ELR (cell line): Measurements from ENCODE around the gene EVL.
A peak's percentile ranks its signal among the peaks of the same experiment; 100 is the strongest.
"Not testable (repeated sequence)": the region's sequence is repeated elsewhere in the genome, so short reads cannot be mapped to it uniquely, and the experiment has no call there.

ENCODE experiments used
- DNase-seq: peaks from one replicate; pipeline ENCODE4 v3.0.0-alpha.2; 2015; ENCODE audit warnings: low read depth

The EVL gene

DNA sequence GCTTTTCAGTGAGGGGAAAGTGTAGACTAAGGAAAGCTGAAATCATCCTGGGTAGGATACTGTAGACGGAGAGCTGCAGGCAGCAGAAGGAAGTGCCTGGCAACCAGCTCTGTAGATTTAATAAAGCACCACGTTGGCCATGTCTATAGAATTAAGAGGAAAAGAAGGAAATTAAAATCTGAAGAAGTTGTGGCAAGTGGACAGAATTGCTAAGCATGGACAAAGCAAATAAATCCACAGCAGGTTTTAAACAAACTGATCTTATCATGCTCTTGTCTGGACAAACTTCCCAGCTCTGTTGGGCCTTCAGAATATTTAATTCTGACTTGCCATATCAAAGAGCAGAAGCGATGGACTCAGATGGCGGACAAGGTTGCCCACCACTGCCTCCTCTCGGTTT is 27.2 kb upstream of the EVL start:
- DNase-seq, result no peak

DNA sequence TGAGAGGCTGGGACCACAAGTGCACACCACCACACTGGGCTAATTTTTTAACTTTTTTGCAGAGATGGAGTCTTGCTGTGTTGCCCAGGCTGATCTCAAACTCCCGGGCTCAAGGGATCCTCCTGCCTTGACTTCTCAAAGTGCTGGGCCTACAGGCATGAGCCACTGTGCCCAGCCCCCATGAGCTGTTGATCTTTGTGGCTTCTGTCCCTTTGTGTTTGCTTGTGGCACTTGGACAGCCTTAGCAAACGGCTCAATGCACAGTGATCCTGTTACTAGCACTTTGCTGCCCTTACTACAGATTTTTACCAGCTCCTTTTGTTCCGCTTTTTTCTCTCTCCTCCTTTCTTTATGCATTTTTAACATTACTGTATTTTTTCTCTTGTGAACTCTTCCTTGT is 25.3 kb upstream of the EVL start:
- no peak for DNase-seq

DNA sequence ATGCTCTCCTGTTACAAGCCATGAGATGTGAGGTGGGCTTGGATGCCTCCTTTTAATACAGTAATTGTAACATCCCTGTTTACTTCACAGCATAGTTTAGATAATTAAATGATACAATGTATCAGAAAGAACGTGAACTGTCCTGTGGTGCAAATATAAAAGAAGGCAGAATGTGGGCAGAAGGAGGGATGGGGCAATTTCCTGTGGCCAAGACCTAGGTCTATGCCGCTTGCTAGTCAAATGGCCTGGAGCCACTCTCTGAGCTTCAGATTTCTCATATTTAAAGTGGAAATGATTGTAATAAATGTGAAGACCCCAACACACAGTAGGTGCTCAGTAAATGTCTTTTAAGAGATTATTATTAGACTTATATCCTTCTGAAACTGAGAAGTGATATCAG is 24.0 kb upstream of the EVL start:
- no peak for DNase-seq

DNA sequence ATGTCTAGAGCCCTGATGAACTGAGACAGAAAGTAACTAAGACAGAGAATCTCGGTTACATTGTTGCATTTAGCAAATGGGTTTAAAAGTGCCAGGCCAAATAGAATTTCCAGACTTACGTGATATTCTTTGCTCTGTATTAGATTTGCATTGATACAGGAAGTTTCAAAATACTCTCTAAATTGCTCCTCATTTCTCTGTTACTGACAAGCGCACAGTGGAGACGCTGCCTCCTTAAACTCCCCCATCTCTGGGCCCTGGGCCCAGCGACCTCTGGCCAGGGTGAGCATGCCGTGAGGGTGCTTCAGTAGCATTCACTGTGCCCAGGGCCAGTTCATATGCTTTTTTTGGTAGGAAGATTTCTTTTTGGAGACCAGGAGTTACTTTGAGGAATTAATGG is 22.9 kb upstream of the EVL start:
- no peak for DNase-seq

DNA sequence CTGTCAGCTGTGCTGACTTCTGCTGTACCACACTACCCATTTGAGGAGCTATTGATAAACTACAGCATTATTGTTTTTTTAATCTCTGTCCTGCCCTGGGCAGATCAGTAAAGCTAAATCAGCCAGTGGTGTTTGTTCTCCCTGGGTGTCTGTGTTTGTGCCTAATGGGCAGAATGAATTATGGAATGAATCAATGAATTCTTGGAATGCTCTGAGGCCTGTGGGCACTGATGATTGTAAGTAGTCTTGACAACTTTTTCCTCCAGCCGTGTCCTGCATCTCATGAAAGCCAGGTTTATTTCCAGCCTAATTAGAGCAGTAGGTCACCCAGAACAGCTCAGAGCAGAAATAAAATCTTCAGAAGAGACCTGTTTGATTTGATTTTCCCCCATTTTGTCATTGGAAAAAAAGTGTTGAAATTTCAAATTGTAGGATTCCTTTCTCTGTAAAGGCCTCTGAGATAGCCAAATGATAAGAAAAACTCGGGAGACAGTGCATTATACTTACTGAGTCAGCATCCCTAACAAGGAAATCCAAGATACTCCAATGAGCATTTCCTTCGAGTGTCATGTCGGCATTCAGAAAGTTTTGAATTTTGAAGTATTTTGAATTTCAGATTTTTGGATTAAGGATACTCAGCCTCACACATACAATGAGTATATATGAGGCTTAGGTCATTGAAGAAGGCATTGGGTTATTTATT is 19.4 kb upstream of the EVL start:
- no peak for DNase-seq

DNA sequence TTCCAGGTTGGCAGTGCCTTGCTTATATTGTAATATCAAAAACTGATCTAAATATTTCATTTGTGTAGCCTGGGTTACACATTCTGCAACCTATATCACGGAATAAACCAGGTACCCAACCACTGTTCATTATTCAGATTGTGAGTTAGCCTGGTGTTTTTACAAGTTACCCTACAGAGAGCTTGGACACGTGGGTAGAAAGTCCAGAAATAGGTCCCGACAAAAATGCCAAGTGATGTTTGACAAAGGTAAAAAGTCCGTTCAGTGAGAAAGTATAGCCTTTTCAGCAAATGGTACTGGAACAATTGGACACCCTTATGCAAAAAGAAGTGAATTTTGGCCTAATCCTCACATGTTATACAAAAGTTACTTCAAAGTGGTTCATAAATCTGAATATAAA is 17.6 kb upstream of the EVL start:
- DNase-seq, result no peak

DNA sequence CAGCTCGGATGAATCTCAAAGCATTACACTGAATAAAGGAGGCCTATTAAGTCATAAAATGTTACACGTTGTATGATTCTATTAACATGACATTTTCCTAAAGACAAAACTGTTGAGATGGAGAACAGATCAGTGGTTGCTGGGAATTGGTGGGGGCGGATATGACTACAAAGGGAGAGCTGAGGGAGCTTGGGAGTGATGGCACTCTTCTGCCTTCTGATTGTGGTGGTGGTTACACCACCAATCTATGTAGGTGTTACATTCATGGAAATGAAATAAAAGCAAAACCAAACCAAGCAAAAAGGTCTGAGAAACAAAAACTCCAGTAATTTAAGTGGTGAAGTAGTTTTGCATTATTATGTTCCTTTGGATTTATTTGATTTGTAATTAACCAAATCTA is 16.4 kb upstream of the EVL start:
- no peak for DNase-seq

DNA sequence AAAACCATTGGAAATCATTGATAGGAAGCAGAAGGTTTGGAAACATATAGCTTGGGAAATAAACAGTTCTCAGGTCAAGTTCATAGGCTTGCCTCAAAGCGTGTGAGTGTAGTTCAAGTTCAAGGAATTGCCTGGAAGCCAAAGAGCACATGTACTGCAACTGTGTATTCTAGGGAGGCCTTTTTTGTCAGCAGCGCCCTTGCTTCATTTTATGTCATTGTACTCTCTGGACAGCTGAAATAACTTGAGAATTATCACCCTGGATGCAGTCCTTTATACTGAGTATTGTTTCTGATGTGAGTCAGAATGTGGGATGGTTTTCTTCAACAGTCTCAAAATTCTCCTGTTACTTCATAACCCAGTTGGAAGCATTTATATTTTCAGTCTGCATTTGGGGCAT is 16.0 kb upstream of the EVL start:
- peak; percentile 21 for DNase-seq

DNA sequence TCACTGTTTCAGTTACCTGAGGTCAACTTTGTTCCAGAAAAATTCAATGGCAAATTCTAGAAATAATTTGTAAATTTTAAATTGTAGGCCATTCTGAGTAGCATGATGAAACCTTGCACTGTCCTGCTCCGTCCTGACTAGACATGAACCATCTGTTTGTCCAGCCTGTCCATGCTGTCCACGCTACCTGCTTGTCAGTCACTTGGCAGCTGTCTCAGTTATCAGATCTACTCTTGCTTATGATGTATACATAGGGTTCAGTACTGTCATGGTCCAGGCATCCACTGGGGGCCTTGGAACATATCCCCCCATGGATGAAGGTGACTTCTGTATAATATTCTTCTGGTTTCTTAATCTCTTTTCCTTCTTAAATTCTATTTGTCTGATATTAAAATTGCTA is 14.1 kb upstream of the EVL start:
- no peak for DNase-seq

DNA sequence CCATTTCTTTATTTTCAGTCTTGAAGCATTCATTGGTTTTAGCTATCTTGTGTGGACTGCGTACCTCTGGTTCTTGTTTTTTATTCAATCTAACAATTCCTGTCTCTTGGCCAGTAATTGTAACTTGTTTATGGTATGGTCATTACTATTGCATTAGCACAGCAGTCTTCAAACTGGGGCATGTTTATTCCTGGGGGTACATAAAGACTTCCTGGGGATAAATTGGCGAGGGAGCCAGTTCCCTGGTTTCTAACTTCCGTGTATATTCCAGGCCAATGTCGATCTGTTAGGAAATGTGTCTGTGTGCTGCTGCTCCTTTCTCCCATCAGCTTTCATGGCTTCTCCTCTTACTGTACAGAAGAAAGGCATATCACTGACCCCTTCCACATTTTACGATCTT is 13.7 kb upstream of the EVL start:
- no peak for DNase-seq

DNA sequence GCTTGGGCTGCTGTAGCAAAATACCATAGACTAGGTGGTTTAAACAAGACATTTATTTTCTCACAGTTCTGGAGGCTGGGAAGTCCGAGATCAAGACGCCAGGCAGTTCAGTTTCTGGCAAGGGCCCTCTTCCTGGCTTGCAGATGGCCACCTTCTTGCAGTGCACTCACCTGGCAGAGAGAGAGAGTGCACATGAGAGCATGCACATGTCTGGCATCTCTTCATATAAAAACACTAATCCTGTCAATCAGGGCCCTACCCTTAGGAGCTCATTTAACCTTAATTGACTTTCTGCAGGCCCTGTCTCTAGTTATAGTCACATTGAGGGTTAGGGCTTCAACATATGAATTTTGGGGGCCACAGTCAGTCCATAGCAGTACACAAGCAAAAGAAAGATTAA is 12.4 kb upstream of the EVL start:
- DNase-seq, result no peak

DNA sequence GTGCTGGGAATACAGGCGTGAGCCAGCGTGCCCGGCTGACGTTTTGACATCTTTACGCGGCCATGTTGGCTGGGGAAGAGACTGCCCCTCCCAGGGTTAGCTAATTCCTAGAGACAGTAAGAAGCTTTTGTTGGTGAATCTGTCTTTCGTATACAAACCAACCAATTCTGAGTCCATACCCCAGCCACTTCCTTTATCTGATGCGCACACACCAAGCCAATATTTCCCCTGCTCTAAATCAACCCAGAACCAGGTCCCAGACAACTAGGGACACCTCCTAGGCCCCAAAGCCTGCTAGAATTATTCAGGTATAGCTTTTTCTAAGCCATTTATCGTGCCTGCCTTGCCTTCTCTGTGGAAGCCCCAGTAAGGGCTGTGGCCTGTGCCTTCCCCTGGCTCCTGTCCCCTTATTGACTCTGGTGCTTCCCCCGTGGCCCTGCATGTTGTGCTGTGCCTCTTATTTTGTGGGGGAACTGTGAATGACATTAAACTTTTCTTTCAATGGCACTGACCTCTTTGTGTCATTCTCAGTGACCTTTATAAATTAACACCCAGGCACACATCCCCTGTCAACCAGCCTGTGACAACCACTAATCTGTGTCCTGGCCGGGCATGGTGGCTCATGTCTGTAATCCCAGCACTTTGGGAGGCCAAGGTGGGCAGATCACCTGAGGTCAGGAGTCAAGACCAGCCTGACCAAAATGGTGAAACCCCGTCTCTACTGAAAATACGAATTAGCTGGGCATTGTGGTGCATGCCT is 10.7 kb upstream of the EVL start:
- DNase-seq, result no peak

DNA sequence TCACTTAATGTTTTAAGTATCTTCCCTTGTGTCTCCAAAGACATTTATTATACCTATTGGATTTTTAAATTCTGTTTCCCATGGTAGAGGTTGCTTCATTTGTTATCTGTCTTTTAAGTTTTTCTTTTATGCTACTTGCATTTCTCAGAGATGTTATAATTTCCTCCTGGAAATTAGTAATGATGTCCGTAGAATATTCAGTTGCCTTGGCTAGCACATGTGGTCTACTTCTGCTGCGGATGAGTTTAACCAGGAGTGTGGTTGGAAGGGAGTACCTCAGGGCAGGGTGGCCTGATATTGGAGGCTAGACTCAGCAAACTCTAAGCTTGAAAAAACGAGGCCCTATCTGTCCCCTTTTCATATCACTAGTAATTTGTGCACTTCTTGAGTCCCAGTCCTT is 8.8 kb upstream of the EVL start:
- DNase-seq, result no peak

DNA sequence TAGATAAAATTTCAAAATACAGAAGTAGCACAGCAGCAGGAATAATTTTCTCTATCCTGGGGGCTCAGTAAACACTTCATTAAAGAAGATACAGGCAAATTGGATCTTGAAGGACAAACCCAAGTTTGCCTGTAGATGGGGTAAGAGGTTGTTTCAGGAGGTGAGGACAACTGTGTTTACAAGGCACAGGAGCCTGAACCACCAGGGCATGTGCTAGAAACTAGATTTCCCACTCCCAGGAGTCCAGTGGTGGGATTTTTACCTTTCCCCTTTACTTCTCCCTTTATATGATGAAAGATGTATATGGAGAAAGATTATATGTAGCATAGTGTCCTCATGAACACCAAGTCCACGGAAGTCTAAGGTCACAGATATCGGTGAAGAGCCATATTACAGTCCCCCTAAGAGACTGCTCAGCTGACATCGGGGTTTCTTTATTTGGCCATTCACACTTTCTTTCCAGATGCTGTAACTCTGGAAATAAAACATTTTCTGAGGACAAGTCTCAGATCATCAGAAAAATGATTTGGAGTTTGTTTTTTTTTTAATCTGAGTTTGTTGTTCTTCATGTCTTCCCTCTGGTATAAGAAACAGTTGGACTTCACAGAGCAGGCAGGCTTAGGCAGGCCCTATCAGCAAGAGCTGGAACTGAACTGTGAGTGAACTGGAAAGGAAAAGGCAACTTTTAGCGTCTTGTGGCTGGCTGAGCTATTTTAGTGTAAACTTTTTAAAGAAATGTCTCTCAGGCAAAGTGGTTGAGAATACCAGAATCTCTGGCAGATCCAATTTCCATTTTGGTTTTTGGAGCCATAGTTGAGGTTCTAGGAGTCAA is 8.0 kb upstream of the EVL start:
- DNase-seq, result peak; percentile 43

DNA sequence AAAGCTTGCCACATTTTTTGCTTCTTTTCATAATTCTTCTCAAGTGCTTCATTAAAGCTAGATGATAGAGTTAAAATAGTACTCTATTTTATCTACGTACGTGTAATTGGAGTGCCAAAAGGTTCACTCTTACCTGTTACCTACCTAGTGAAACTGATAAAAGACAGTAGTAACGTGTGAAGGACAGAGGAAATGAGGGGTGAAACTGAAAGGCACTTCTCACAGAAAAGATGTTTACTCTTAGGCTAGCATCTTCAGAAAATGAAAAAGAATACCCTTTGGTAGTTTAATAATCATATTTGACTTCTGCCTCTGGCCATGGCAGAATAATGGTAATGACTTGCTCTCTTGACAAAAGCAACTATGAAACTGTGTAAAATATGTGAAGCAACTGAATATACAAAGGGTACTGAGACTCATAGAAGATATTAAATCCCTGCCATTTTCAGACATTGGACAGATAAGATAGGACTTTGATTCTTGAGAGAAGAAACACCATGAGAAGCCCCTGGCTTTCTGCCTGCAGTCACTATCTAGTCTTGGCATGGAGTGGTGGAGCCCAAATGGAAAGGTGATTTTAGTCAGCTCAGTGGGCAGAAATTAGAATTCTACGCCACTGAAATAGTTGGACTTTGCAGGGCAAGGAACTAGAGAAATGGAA is 6.3 kb upstream of the EVL start:
- no peak for DNase-seq

DNA sequence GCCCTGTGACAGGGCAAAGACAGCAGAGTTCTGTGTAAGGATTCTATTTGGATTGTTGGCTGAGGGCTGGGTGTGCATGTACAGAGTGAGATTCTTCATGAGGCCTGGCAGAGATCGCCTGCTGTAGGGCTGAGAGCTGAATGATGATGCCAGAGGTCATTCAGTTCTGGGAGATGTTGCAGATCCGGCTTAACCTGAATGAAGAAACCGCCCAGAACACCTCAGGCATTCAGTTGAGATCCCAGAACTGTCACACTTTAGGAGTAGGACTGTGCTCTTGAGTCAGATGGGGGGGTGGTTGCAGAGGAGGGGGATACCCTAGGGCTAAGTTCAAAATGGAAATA is 5.8 kb upstream of the EVL start:
- DNase-seq, result no peak

DNA sequence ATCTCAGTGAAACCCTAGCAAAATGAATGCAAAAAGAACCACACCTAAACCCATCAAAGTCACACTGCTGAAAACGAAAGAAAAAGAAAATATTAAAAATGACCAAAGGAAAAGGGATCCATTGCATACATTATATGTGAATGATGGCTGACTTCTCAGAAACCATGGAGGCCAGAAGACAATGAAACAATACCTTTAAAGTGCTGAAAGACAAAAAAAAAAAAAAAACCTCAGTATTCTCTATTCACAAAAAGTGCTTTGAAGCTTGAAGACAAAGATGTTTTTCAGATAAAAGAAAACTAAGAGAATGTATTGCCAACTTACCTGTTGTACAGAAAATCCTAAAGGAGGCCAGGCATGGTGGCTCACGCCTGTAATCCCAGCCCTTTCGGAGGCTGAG is 4.5 kb upstream of the EVL start:
- DNase-seq, result no peak

DNA sequence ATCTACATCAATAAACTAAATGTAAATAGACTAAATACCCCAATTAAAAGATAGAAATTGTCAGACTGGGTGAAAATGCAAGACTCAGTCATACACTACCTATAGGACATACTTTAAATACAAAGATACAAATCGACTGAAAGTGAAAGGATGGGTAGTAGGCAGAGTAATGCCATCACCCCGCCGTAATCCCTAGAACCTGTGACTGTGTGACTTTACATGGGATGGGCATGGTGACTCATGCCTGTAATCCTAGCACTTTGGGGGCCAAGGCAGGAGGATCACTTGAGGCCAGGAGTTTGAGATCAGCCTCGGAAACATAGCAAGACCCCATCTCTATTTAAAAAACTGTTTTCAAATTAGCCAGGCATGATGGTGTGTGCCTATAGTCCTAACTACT is 2.6 kb upstream of the EVL start:
- no peak for DNase-seq

DNA sequence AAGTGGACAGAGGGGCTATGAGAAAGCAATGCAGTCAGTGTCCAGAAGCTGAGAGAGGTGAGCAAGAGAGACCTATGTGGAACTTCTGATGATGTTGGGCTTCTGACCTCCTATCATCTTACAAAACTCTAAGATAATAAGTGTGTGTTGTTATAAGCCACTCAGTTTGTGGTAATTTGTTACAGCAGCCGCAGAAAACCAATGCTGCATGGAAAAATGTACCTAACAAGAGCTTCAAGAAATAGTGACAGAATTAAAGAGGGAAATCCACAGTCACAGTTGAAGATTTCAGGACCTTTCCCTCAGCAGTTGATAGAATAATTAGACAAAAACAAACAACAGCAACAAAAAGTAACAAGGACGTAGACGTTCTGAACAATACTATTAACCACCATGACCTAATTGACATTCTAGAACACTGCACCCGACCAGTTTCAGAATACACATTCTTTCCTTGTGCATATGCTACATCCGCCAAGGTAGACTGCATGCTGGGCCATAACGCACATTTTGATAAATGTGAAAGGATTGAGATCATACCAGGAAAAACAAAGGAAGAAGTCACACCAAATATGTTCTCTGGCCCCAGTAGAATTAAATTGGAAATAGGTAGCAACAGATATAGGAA is 1.8 kb upstream of the EVL start:
- no peak for DNase-seq

DNA sequence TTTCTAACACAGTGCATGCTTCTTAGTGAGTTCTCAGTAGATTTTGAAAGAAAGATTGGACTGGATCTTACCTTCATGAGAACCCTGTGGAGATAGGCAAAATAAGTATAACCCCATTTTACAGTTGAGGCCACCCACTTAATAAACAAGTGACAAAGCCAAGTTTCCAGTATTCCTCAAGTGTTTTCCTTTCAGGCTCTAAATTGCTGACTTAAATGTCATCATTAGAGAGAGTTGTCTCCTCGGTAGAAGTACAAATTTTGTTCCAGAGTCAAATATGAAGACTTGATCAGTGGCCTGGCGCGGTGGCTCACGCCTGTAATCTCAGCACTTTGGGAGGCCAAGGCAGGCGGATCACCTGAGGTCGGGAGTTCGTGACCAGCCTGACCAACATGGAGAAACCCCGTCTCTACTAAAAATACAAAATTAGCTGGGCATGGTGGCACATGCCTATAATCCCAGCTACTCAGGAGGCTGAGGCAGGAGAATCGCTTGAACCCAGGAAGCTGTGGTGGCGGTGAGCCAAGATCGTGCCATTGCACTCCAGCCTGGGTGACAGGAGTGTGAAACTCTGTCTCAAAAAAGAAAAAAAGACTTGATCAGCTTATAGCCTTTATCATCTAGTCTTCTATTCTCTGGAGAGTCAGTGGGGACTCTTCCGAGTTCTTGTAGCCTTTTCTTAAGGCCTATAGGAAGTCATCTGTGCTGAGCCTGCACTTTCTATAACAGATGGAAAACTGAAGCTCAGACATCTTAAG is 708 bp upstream of the EVL start:
- not testable (repeated sequence) for DNase-seq

DNA sequence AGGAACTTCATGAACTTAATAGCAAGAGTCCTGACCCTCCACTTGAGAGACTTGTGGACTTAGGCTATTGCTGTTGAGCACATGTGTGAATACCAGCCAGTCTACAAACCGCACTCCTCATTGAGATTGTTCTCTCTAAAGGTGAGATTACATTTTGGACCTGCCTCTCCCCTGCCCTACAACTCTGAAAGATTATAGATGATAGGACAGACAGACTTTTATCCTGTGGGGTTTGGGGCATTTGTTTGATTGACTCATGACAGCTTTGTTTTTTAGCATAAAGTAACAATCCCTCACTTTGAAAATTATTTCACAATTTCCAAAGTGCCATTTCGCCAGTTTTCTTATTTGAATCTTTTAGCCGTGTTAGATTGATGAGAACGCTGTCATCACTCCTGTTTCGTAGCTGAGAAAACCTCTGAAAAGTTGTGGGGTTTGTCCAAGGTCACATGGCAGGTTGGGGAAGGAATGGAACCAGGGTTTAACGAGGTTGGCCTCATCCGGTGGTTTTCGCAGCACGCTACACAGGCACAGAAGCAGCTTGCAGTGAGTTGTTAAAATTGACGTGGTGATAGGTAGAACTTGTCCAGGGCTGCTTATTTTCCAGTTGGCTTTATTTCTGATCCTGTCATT is 836 bp downstream of the EVL start:
- no peak for DNase-seq
